Memory B cell (primary cell): ENCODE data around the gene BLM.

ENCODE experiments used
- ATAC-seq: fragments of 150-1000 bp; cut with Tn5 transposase; 2 replicates; pipeline ENCODE4 v1.10.0; 2021; ENCODE audit warnings: low read depth, mild to moderate bottlenecking, moderate library complexity
- DNase-seq, 2 donors: peaks; one replicate each; pipeline ENCODE4 v3.0.0; 2022; ENCODE audit warnings: low spot score in 2 of 2
- H3K27ac Mint-ChIP-seq: one replicate; pipeline ENCODE4 v1.8.0; 2022; ENCODE audit warnings: mild to moderate bottlenecking, moderate library complexity, mixed read lengths
- H3K27me3 Mint-ChIP-seq: one replicate; pipeline ENCODE4 v1.8.0; 2022; ENCODE audit warnings: mixed read lengths
- H3K36me3 Mint-ChIP-seq: one replicate; pipeline ENCODE4 v1.8.0; 2022; ENCODE audit warnings: mild to moderate bottlenecking, mixed read lengths
- H3K4me1 Mint-ChIP-seq: one replicate; pipeline ENCODE4 v1.8.0; 2022; ENCODE audit warnings: mixed read lengths
- H3K4me3 Mint-ChIP-seq: one replicate; pipeline ENCODE4 v1.8.0; 2022; ENCODE audit warnings: mild to moderate bottlenecking, moderate library complexity, mixed read lengths
- H3K9me3 Mint-ChIP-seq: one replicate; pipeline ENCODE4 v1.8.0; 2022; ENCODE audit warnings: mixed read lengths

The BLM gene

DNA sequence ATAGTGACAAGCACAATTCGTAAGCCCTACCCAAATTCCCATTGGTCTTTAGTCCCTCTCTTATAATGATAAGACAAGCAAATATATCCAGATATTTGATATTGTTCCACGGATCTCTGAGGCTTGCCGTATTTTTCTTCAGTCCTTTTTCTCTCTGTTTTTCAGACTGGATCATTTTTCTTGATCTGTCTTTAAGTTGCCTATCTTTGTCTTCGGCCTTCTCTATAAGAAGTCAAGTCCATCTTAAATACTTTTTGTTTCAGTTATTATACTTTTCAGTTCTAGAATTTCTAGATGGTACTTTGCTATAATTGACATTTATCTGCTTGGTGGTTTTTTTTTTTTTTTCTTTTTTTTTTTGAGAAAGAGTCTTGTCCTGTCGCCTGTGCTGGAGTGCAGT lies 13.7 kb upstream of the BLM start:
- no peak for DNase-seq
- Mint-ChIP-seq H3K36me3 (peaks cover 11% of the 10 kb centered on the region), H3K27ac (no peak overlapping the region), H3K4me1 (no peaks in the 10 kb centered on the region), H3K27me3 (no peaks in the 10 kb centered on the region), H3K9me3 (peaks cover 2% of the 10 kb centered on the region), H3K4me3 (no peak overlapping the region)
- ATAC-seq: no peak

DNA sequence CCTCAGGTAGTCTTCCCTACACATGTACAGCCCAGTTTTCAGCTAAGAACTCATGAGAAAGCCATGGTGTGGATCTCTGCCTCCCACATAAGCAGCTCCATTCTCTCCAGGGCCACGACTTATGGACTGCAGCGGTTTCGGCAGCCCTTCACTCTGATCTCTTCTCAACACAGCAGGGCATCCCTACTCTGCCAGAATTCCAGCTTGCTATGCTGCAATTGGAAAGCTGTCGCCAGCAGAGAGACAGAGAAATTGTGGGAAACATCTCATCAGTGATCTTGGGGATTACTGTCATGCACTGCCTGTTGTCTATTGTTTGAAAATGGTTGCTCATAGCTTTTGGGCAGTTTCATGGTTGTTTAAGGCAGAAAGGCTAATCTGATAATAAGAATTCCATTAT lies 11.9 kb upstream of the BLM start:
- no peak overlapping the region for H3K27ac Mint-ChIP-seq
- no peak overlapping the region for H3K4me3 Mint-ChIP-seq
- peaks cover 2% of the 10 kb centered on the region for H3K9me3 Mint-ChIP-seq
- peaks cover 11% of the 10 kb centered on the region for H3K36me3 Mint-ChIP-seq
- H3K4me1 Mint-ChIP-seq: no peaks in the 10 kb centered on the region
- no peaks in the 10 kb centered on the region for H3K27me3 Mint-ChIP-seq
- DNase-seq (no peak), ATAC-seq (no peak)

DNA sequence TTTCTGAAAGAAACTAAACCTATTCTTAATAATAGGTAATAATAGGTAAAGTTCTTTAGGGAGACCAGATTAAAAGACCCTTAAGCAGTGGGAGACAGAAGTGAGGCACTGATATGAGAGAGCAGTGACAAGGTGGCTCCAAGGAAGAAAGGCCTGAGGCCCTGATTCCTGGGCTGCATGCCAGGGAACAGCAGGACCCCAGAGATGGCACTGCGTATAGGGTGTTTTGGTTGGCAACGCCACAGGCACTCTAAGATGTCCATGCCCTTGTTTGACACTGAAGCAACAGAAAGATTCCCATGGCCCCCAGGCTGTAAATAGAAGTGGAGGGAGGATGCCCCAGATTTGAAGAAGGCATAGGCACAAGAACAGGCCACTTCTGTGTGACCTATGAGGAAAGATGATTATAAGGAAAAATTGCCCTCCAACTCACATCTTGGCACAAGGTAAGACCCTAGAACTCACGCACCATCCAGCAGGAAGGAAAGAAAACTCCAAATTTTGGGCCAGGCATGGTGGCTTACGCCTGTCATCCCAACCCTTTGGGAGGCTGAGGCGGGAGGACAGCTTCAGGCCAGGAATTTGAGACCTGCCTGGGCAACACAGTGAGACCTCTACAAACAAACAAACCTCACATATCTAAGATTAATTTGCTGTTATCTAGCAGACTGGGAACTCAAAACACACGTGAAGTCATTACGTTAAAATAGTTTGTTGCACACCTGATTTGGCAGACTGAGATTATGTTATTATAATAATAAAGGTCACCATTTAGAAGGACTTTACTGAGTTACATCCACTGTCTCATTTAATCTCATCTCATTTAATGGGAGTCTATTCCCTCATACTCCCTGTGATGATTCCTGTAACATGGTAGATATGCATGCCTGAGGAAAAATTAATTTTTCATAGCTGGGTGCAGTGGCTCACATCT lies 10.5 kb upstream of the BLM start:
- Mint-ChIP-seq H3K4me3 (no peak overlapping the region), H3K27me3 (no peaks in the 10 kb centered on the region), H3K9me3 (peaks cover 2% of the 10 kb centered on the region), H3K4me1 (peaks cover under 1% of the 10 kb centered on the region), H3K27ac (no peak overlapping the region), H3K36me3 (peaks cover 10% of the 10 kb centered on the region)
- DNase-seq (no peak), ATAC-seq (no peak)

DNA sequence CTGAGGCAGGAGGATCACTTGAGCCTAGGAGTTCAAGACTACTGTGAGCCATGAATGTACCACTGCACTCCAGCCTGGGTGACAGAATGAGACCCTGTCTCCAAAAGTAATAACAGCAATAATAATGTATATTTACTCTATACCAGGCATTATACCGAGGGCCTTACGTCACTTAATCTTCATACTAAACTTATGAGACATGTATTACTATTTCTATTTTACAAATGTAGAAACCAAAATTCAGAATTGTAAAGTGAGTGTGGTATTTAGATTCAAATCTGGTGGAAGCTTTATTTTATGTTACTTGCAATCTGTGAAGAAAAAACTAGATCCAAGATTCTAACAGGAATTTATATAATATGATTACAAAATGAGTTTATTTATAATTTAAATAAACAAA lies 9.7 kb upstream of the BLM start:
- Mint-ChIP-seq H3K4me3 (no peak overlapping the region), H3K27me3 (no peaks in the 10 kb centered on the region), H3K27ac (no peak overlapping the region), H3K36me3 (peaks cover 6% of the 10 kb centered on the region), H3K4me1 (peaks cover 5% of the 10 kb centered on the region), H3K9me3 (peaks cover 2% of the 10 kb centered on the region)
- DNase-seq (no peak), ATAC-seq (no peak)

DNA sequence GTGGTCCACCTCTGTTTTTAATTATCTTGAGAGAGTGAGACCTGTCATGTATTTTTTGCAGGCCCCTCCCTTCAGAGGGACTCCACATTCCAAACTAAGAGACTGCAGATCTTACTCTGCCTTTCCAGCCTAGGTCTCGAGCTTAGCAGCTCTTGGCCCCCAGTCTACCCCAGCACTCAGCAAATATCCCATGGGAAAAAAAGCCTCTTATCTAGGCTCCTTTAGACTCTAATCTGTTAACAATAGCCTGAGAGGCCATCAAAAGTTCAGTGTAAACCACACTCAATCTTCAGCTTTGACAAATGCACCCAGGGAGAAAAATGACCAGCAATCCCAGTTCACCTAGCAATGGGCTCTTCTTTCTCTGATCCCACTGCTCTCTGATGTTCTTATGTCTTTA lies 8.6 kb upstream of the BLM start:
- Mint-ChIP-seq H3K27ac (no peak overlapping the region), H3K36me3 (peaks cover 2% of the 10 kb centered on the region), H3K4me3 (no peak overlapping the region), H3K27me3 (no peaks in the 10 kb centered on the region), H3K9me3 (no peaks in the 10 kb centered on the region), H3K4me1 (peaks cover 5% of the 10 kb centered on the region)
- ATAC-seq (no peak), DNase-seq (no peak)

DNA sequence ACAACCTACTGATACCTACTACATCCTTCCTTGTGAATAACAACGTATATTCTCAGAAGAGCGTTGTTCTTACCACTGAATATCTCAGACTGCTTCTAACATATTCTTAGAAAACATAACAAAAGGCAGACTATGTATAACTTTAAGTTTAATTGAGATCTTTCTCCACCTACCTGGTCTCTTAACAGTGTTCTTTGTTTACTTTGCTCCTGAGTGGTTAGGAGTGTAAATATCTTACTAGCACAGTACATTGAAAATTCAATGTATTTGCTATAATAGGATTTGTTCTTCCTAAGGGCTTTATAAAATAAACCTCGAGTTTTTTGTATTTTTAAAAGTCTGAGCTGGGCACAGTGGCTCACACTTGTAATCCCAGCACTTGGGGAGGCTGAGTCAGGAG lies 7.9 kb upstream of the BLM start:
- Mint-ChIP-seq H3K9me3 (no peaks in the 10 kb centered on the region), H3K4me1 (peaks cover 5% of the 10 kb centered on the region)
- ATAC-seq: no peak

DNA sequence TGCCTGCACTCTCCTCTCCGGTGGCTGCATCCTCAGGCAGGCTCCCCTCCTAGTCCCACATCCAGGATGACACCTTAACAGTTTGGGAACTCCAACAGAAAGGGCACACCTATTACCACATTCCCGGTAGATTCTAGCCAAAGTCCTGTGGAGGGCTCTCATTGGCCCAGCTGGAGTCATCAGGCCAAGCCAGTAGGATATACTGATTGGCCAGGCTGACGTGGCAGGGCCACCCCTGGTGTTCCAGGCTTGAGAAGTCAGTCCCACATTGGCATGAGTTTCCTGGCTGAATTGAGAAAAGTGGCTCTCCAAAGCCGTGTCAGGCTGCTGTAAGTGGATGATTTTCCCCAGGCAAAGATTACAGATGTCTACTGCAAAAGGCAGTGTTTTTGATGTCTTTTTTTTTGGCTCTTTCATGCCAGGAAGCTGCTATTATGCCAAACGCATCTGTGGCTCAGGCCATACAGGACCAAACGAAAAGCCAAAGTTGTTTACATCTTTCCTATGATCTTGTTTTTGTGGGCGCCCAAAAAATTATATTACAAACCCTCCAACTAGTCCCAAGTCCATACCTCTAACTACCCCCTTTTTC lies 6.6 kb upstream of the BLM start:
- H3K27me3 Mint-ChIP-seq: no peaks in the 10 kb centered on the region
- ATAC-seq (no peak), DNase-seq (no peak)
- no peaks in the 10 kb centered on the region for H3K9me3 Mint-ChIP-seq
- peaks cover 2% of the 10 kb centered on the region for H3K36me3 Mint-ChIP-seq
- H3K4me3 Mint-ChIP-seq: no peak overlapping the region
- H3K4me1 Mint-ChIP-seq: peaks cover 5% of the 10 kb centered on the region
- no peak overlapping the region for H3K27ac Mint-ChIP-seq

More for the DNA sequence above, 7.9 kb upstream of the BLM start:
- Mint-ChIP-seq H3K36me3 (peaks cover 2% of the 10 kb centered on the region), H3K27ac (no peak overlapping the region), H3K27me3 (no peaks in the 10 kb centered on the region), H3K4me3 (no peak overlapping the region)
- DNase-seq: no peak

DNA sequence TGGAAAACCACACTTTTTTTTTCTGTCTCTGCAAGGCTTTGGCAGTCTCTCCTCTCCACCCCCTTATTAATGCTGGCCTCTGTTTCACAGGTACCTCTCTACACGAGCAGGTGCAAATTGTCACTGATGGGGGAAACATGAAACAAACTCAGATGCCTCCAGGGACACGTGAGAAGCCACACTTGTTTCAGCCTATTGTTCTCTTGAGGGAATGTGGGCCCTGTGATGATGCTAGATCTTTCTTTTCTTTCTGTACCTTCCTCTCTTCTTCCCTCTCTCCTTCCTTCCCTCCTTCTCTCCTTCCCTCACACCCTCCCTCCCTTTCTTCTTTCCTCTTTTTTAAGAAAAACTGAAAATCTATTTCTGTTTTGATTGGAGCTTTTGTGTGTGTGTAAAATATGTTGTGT lies 5.7 kb upstream of the BLM start:
- H3K27ac Mint-ChIP-seq: no peak overlapping the region
- no peaks in the 10 kb centered on the region for H3K27me3 Mint-ChIP-seq
- DNase-seq: no peak
- ATAC-seq: no peak
- H3K4me1 Mint-ChIP-seq: peaks cover 9% of the 10 kb centered on the region
- H3K4me3 Mint-ChIP-seq: no peak overlapping the region
- no peaks in the 10 kb centered on the region for H3K9me3 Mint-ChIP-seq
- peaks cover 2% of the 10 kb centered on the region for H3K36me3 Mint-ChIP-seq

DNA sequence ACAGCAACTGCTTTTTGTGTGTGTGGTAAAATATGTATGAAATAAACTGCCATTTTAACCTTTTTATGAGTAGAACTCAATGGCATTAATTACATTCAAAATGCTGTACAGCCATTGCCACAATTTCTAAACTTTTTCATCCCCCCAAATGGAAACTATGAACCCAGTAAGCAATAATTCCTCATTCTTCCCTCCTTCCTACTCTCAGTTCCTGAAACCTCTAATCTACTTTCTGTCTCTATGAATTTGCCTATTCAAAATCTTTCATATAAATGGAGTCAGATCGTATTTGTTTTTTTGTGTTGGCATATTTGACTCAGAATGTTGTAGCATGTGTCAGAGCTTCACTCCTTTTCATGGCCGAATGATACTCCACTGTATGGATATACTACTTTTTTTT lies 5.3 kb upstream of the BLM start:
- DNase-seq (no peak), ATAC-seq (no peak)
- Mint-ChIP-seq H3K36me3 (peaks cover 2% of the 10 kb centered on the region), H3K4me1 (peaks cover 12% of the 10 kb centered on the region), H3K27ac (no peak overlapping the region), H3K9me3 (no peaks in the 10 kb centered on the region), H3K27me3 (no peaks in the 10 kb centered on the region), H3K4me3 (no peak overlapping the region)

DNA sequence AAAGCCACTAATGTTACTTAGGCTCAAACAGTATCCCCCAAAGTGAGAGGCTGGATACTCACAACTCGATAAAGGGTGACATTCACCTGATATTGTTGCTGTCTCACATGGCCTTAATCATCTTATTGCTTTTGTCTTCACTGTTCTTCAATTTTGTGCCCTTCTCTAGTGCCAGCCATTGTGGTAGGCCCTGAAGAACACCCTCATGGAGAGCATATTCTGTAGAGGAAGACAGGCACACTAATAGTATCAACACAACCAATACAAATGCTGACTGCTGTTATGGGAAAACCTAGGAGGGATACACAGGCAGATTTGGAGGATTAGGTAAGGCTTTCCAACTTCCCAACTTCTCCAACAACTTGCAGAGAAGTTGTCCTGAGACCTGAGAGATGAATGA lies 4.1 kb upstream of the BLM start:
- H3K36me3 Mint-ChIP-seq: peaks cover 2% of the 10 kb centered on the region
- H3K4me3 Mint-ChIP-seq: no peak overlapping the region
- no peak for ATAC-seq
- no peaks in the 10 kb centered on the region for H3K27me3 Mint-ChIP-seq
- peaks cover 16% of the 10 kb centered on the region for H3K4me1 Mint-ChIP-seq
- DNase-seq: no peak
- no peak overlapping the region for H3K27ac Mint-ChIP-seq
- no peaks in the 10 kb centered on the region for H3K9me3 Mint-ChIP-seq

DNA sequence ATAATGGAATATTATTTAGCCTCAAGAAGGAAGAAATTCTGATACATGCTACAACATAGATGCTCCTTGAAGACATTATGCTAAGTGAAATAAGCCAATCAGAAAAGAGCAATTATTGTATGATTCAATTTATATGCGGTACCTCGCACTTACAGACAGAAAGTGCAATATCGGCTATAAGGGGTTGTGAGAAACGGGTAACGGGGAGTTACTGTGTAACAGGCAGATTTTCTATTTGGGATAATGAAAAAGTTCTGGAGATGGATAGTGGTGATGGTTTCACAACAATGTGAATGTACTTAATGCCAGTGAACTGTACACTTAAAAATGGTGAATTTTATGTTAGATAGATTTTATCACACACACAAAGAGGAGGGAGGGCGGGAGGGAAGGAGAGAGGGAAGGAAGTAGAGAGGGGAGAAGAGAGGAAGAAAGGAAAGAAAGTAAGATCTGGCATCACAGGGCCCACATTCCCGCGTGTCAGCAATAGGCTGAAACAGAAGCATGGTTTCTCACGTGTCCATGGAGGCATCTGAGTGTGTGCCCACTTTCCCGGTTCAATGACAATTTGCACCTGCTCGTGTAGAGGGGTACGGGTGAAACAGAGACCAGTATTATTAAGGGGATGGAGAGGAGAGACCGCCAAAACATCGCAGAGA lies 700 bp upstream of the BLM start:
- Mint-ChIP-seq H3K4me3 (peak overlapping the region; percentile 96), H3K27ac (peak overlapping the region; percentile 90), H3K27me3 (no peaks in the 10 kb centered on the region), H3K36me3 (peaks cover 4% of the 10 kb centered on the region), H3K9me3 (no peaks in the 10 kb centered on the region), H3K4me1 (peaks cover 26% of the 10 kb centered on the region)
- DNase-seq (no peak), ATAC-seq (no peak)

DNA sequence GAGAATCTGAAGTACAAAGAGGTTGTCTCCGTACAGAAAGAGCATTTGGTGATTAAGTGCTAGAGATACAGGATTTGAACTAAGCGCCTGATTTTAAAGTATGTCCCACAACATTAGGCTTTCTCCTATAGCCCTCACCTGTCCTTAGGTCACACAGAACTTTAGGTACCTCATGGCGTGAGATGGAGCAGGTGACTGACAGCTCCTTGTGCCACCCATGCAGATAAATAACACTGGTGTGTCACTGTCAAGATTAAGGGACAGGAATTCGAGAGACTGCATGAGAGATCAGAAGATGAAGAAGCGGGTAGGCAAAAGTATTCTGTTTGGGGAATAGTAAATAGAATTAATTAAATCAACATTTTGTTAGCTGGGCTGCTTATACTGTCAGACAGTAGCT lies 1.1 kb downstream of the BLM start:
- peaks cover 4% of the 10 kb centered on the region for H3K36me3 Mint-ChIP-seq
- no peak for ATAC-seq
- no peak for DNase-seq
- no peaks in the 10 kb centered on the region for H3K9me3 Mint-ChIP-seq
- peak overlapping the region; percentile 90 for H3K27ac Mint-ChIP-seq
- H3K4me1 Mint-ChIP-seq: peaks cover 22% of the 10 kb centered on the region
- H3K4me3 Mint-ChIP-seq: peak overlapping the region; percentile 96
- H3K27me3 Mint-ChIP-seq: no peaks in the 10 kb centered on the region

DNA sequence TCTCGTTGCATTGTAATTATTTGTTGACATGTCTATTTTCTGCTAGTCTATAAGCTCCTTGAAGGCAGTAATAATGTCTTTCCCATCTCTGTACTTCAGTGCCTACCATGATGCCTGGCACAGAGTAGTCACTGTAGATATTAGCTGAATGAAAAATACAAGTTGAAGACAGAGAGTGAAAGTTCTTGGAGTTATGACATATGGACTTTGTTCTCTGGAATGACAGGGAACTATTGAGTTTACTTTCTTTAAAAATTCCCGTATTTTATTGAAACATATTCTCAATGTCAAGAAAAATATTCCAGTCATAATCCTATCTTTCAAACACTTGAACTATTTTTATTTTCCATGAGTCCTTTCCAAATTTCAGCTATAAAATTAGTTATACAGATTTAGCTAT lies 3.0 kb downstream of the BLM start:
- Mint-ChIP-seq H3K36me3 (peaks cover 8% of the 10 kb centered on the region), H3K4me1 (peaks cover 31% of the 10 kb centered on the region), H3K4me3 (no peak overlapping the region)

DNA sequence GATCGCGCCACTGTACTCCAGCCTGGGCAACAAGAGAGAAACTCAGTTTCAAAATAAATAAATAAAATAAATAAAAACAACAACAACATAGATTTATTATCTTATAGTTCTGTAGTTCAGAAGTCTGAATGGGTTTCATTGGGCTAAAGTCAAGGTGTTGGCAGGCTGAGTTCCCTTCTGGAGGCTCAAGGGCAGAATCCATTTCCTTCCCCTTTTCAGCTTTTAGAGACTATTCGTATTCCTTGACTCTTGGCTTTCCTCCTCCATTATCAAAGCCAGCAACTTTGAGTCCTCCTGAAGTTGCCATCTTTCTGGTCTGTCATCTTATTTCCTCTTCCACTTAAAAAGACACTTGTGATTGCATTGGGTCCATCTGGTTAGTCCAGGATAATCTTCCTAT lies 12.1 kb downstream of the BLM start:
- no peak overlapping the region for H3K4me3 Mint-ChIP-seq
- peaks cover 15% of the 10 kb centered on the region for H3K4me1 Mint-ChIP-seq
- H3K9me3 Mint-ChIP-seq: peaks cover 2% of the 10 kb centered on the region
- DNase-seq (no peak), ATAC-seq (no peak)
- no peaks in the 10 kb centered on the region for H3K27me3 Mint-ChIP-seq
- H3K27ac Mint-ChIP-seq: no peak overlapping the region
- H3K36me3 Mint-ChIP-seq: peaks cover 21% of the 10 kb centered on the region

More for the DNA sequence above, 3.0 kb downstream of the BLM start:
- Mint-ChIP-seq H3K27ac (no peak overlapping the region), H3K9me3 (no peaks in the 10 kb centered on the region), H3K27me3 (no peaks in the 10 kb centered on the region)
- ATAC-seq (no peak), DNase-seq (no peak)
